HFFc6 (cell line): ENCODE results near the gene PEPD. TPM values are rescaled to one million over a fixed set of nuclear protein-coding genes. Genes with fewer than 3 reads are reported as not detected.

Experiments used
- DNase-seq: peaks from one replicate; pipeline ENCODE4 v3.0.0-alpha.2; 2018
- H3K27ac Mint-ChIP-seq: 2 replicates; pipeline ENCODE4 v1.8.0; 2020; ENCODE audit warnings: mild to moderate bottlenecking, mixed read lengths
- H3K27me3 Mint-ChIP-seq: 2 replicates; pipeline ENCODE4 v1.8.0; 2021; ENCODE audit warnings: mild to moderate bottlenecking, moderate library complexity, mixed read lengths; ENCODE audit not compliant: insufficient read depth
- H3K36me3 Mint-ChIP-seq: 2 replicates; pipeline ENCODE4 v1.8.0; 2021; ENCODE audit warnings: low read depth, mixed read lengths
- H3K4me1 Mint-ChIP-seq: 2 replicates; pipeline ENCODE4 v1.8.0; 2020; ENCODE audit warnings: low read depth, mixed read lengths
- H3K4me3 Mint-ChIP-seq: 2 replicates; pipeline ENCODE4 v1.8.0; 2020; ENCODE audit warnings: mild to moderate bottlenecking, moderate library complexity, mixed read lengths
- H3K9me3 Mint-ChIP-seq: 2 replicates; pipeline ENCODE4 v1.8.0; 2020; ENCODE audit warnings: mild to moderate bottlenecking, mixed read lengths
- CTCF ChIP-seq: fragments of 200-600 bp; sonication (generic); IDR thresholded peaks from 2 replicates; pipeline ENCODE4 v1.5.0; 2021; ENCODE audit warnings: antibody characterized with exemption, mild to moderate bottlenecking
- total RNA-seq, 6 experiments: library from RNA; stranded (reverse); fragmentation: NEBNext Ultra II Directional; extraction: Animal tissue kit (Norgen Biotek cat#: 25700); gene quantifications; 2 replicates in 1 of 6; 3 replicates in 5 of 6; pipeline ENCODE4 v1.2.3, GENCODE V29; 2021

The PEPD gene
- total RNA-seq, 6 experiments from 2014 or later: 57.0 to 76.9 (median 67.6) TPM

DNA sequence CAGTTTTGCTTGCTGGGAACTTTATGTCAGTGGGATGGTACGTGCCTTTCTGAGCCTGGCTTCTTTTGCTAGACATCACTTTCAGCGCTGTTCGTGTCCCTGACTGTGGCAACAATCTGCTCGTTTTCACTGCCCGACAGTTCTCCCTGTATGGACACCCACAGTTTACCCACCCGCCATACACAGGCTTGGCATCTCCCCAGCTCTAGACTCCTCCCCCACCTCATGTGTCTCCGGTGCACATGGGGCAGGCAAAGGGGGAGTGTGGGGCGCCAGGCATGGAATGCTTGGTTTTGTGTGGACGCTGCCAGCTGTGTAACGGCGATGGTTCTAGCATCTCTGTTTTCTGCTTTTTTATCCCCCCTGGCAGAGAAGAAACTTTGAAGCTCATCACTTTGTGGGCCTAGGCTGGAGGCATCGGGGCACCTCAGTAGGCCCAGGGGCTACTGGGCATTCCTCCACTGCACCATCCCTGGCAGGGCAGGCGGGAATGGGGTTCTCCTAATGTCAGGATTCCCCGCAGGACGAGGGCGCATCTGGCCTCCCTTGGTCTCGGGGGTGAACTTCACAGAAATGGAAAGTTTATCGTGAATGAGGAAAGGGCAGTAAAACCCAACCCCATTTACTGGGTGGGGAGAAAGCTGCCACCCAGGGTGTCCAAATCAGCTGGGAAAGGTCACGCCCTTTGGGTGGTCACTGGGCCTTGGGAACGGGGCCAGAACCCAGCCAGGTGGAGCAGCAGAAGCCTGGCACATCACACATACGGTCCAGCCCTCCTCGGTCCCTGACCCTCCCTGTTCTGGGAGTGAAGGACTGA is 87.3 kb downstream of the PEPD start:
- no peaks in the 10 kb centered on the region for H3K9me3 Mint-ChIP-seq
- TF ChIP-seq CTCF: no peak
- H3K4me1 Mint-ChIP-seq: peaks cover 4% of the 10 kb centered on the region; the same call in 1 of the 2 replicates
- H3K4me3 Mint-ChIP-seq: no peak overlapping the region
- no peaks in the 10 kb centered on the region for H3K36me3 Mint-ChIP-seq
- DNase-seq: no peak
- no peak overlapping the region; the same call in 1 of the 2 replicates for H3K27ac Mint-ChIP-seq
- peaks cover 2% of the 10 kb centered on the region; the same call in 1 of the 2 replicates for H3K27me3 Mint-ChIP-seq

GRCh38 chr19:33432446-33433170 is 89.0 kb downstream of the PEPD start:
- Mint-ChIP-seq H3K9me3 (no peaks in the 10 kb centered on the region), H3K4me1 (peaks cover 4% of the 10 kb centered on the region; the same call in 1 of the 2 replicates), H3K4me3 (no peak overlapping the region), H3K27ac (no peak overlapping the region), H3K27me3 (peaks cover 2% of the 10 kb centered on the region), H3K36me3 (no peaks in the 10 kb centered on the region)
- no peak for DNase-seq
- TF ChIP-seq CTCF: no peak

DNA sequence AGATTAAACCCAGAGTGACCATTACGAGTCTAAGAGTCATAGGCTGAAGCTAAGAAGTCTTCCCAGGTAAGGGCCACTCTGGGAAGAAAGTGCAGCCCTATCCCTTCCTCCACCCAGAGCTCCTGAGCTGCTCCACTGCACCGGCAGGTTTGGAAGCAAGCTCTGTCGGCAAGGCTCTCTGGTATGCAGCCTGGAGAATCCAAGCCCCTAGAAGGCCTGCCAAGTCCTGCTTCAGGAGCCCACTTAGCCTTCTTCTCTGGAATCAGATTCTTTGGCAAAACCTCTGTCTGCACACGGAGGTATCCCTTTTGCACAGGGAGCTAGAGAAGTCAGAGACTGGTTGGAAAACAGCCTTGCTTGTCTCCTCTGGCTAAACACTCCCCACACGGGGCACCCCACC is 89.6 kb downstream of the PEPD start:
- Mint-ChIP-seq H3K36me3 (no peaks in the 10 kb centered on the region), H3K4me3 (no peak overlapping the region), H3K9me3 (no peaks in the 10 kb centered on the region), H3K27ac (no peak overlapping the region), H3K4me1 (peaks cover 4% of the 10 kb centered on the region; the same call in 1 of the 2 replicates), H3K27me3 (peaks cover 2% of the 10 kb centered on the region)
- no peak for TF ChIP-seq CTCF
- no peak for DNase-seq

GRCh38 chr19:33430674-33431277 is 90.8 kb downstream of the PEPD start:
- no peak overlapping the region for H3K4me3 Mint-ChIP-seq
- H3K27me3 Mint-ChIP-seq: peaks cover 2% of the 10 kb centered on the region
- H3K36me3 Mint-ChIP-seq: no peaks in the 10 kb centered on the region
- peak; percentile 53 for DNase-seq
- H3K9me3 Mint-ChIP-seq: no peaks in the 10 kb centered on the region
- no peak overlapping the region for H3K27ac Mint-ChIP-seq
- TF ChIP-seq CTCF: peak; percentile 93
- peaks cover 4% of the 10 kb centered on the region; the same call in 1 of the 2 replicates for H3K4me1 Mint-ChIP-seq

- DNase-seq: no peak
- TF ChIP-seq CTCF: no peak
- H3K27ac Mint-ChIP-seq: no peak overlapping the region
- no peaks in the 10 kb centered on the region for H3K36me3 Mint-ChIP-seq
- H3K9me3 Mint-ChIP-seq: no peaks in the 10 kb centered on the region
- H3K4me3 Mint-ChIP-seq: no peak overlapping the region
- peaks cover 2% of the 10 kb centered on the region for H3K27me3 Mint-ChIP-seq
- H3K4me1 Mint-ChIP-seq: peaks cover 4% of the 10 kb centered on the region; the same call in 1 of the 2 replicates
Observed at GRCh38 chr19:33429891-33430673, 91.5 kb downstream of the PEPD start.
